GM21529 (cell line): ENCODE results near the gene MED8.

ENCODE experiments used
- ATAC-seq: cut with Tn5 transposase; IDR thresholded peaks from one replicate; pipeline ENCODE4 v1.9.1; 2021; ENCODE audit not compliant: unreplicated experiment

The MED8 gene

GRCh38 chr1:43389326-43390313, at the start of gene MED8, which contains the start of gene SZT2:
Gene MED8 (minus strand): TSS chr1:43389800. CDS start chr1:43389764, 36 bp downstream.
Gene SZT2 (plus strand): TSS chr1:43389899. CDS start chr1:43389969, 70 bp downstream.
- ATAC-seq: peak; percentile 95

- ATAC-seq: no peak
Observed at GRCh38 chr1:43438953-43439581, 49.5 kb upstream of the MED8 start.

GRCh38 chr1:43438576-43438952, 49.0 kb upstream of the MED8 start:
- ATAC-seq: no peak

GRCh38 chr1:43438006-43438405, 48.4 kb upstream of the MED8 start:
- no peak for ATAC-seq

GRCh38 chr1:43437031-43437973, 47.7 kb upstream of the MED8 start:
- no peak for ATAC-seq

GRCh38 chr1:43436371-43436770, 46.8 kb upstream of the MED8 start:
- no peak for ATAC-seq

GRCh38 chr1:43435146-43436145, 45.8 kb upstream of the MED8 start:
- ATAC-seq: no peak

- no peak for ATAC-seq
Observed at GRCh38 chr1:43434256-43434655, 44.7 kb upstream of the MED8 start.

- ATAC-seq: no peak
Observed at GRCh38 chr1:43432907-43433306, 43.3 kb upstream of the MED8 start.

- ATAC-seq: no peak
Observed at GRCh38 chr1:43432171-43432860, 42.7 kb upstream of the MED8 start.

- ATAC-seq: no peak
Observed at GRCh38 chr1:43431676-43432075, 42.1 kb upstream of the MED8 start.

GRCh38 chr1:43430831-43431230, 41.2 kb upstream of the MED8 start:
- no peak for ATAC-seq

GRCh38 chr1:43427941-43428340, 38.3 kb upstream of the MED8 start:
- no peak for ATAC-seq

GRCh38 chr1:43427524-43427923, 37.9 kb upstream of the MED8 start:
- no peak for ATAC-seq

GRCh38 chr1:43426221-43426620, 36.6 kb upstream of the MED8 start:
- no peak for ATAC-seq

- no peak for ATAC-seq
Observed at GRCh38 chr1:43425045-43425444, 35.4 kb upstream of the MED8 start.

- no peak for ATAC-seq
Observed at GRCh38 chr1:43423672-43424550, 34.3 kb upstream of the MED8 start.

- ATAC-seq: no peak
Observed at GRCh38 chr1:43422995-43423671, 33.5 kb upstream of the MED8 start.
